ENCODE measurements around the gene DNAH2. TPM values are rescaled to one million over a fixed set of nuclear protein-coding genes. Genes with fewer than 3 reads are reported as not detected.

Gene DNAH2
- total and polyA plus RNA-seq, 2 of the 8 experiments (the other 6 are each of a cell fraction or from before 2014, with no cell fraction given): 0.13 to 0.18 TPM

GRCh38 chr17:7875804-7876370, 158.3 kb downstream of the DNAH2 start:
- no peak for DNase-seq (ENCODE audit: low read depth in 1 of 2, low spot score in 2 of 2)
- Histone ChIP-seq H3K14ac (ENCODE audit: insufficient read length) (no peak overlapping the region), H2BK15ac (ENCODE audit: low read length) (no peak overlapping the region), H4K20me1 (replicated peaks in 1 of 2; ENCODE audit: control insufficient read depth in 1 of 2, insufficient read depth in 2 of 2, low read length in 2 of 2) (no peaks in the 10 kb centered on the region), H3K79me2 (ENCODE audit: control insufficient read depth in 1 of 2, insufficient read depth in 2 of 2, low read length in 2 of 2) (no peaks in the 10 kb centered on the region), H3K56ac (replicated peaks; ENCODE audit: insufficient read length, low read depth, low read length) (no peak overlapping the region), H3K27ac (ENCODE audit: low read depth, low read length) (no peak overlapping the region), H2BK12ac (ENCODE audit: low read depth, low read length) (no peak overlapping the region), H3K4me1 (replicated peaks in 1 of 4; ENCODE audit: control insufficient read depth in 3 of 4, insufficient read depth in 4 of 4, low read length in 3 of 4) (no peaks in the 10 kb centered on the region), H3K9ac (replicated peaks in 1 of 4; ENCODE audit: extremely low read depth in 1 of 4, low read depth in 3 of 4, low read length in 3 of 4) (no peak overlapping the region), H2AK5ac (ENCODE audit: low read depth, low read length) (no peak overlapping the region), H3K36me3 (ENCODE audit: control insufficient read depth in 2 of 4, insufficient read depth in 4 of 4, low read length in 3 of 4) (peaks cover 3 to 10% (median 4%) of the 10 kb centered on the region in 4 experiments; a peak in 5 of 8 replicates), H3K23me2 (ENCODE audit: low read depth, low read length) (no peaks in the 10 kb centered on the region), H3K79me1 (ENCODE audit: low read depth, low read length) (no peaks in the 10 kb centered on the region), H2AFZ (ENCODE audit: low read length) (no peak overlapping the region), H2BK20ac (ENCODE audit: low read length) (no peak overlapping the region), H3K18ac (ENCODE audit: extremely low read depth, low read length) (no peak overlapping the region), H3K4me3 (ENCODE audit: extremely low read depth in 1 of 4, insufficient read depth in 2 of 4, low read depth in 3 of 4, low read length in 4 of 4) (no peak overlapping the region), H4K5ac (ENCODE audit: insufficient read length, low read depth, low read length) (no peak overlapping the region), H4K8ac (ENCODE audit: extremely low read depth, insufficient read depth, low read length) (no peak overlapping the region), H3K9me3 (ENCODE audit: insufficient read depth in 2 of 2, low read depth in 1 of 2, low read length in 1 of 2) (no peaks in the 10 kb centered on the region), H4K91ac (replicated peaks; ENCODE audit: insufficient read length, low read length) (no peak overlapping the region), H3K4ac (replicated peaks; ENCODE audit: insufficient read length, low read depth, low read length) (no peak overlapping the region), H2BK120ac (replicated peaks; ENCODE audit: low read depth, low read length) (no peak overlapping the region), H2BK5ac (ENCODE audit: low read depth, low read length) (no peak overlapping the region), H3K4me2 (ENCODE audit: insufficient read depth in 1 of 2, low read depth in 2 of 2, low read length in 2 of 2) (no peak overlapping the region), H3K23ac (ENCODE audit: insufficient read length) (no peak overlapping the region), H3K27me3 (replicated peaks in 1 of 4; ENCODE audit: control insufficient read depth in 3 of 4, extremely low read depth in 1 of 4, insufficient read depth in 3 of 4, low read length in 3 of 4) (no peaks in the 10 kb centered on the region)
- WGBS, 2 experiments (ENCODE audit: extremely low coverage in 1 of 2, insufficient coverage in 1 of 2, insufficient read length in 1 of 2, insufficient replicate concordance in 2 of 2, low coverage in 1 of 2, low lambda C conversion rate in 2 of 2, missing lambda C conversion rate in 1 of 2): 86% methylated on average over 2 of the region's 2 CpGs; no CpG with 5 or more reads in 1 of the 2 experiments
- ChIA-PET CTCF (ENCODE audit: partially characterized antibody) (interaction anchor here (1.9 kb wide), 1 partner anchor 14 kb away, joined by 5 read pairs; no protein-coding TSS in a partner anchor), POLR2A (ENCODE audit: partially characterized antibody) (interaction anchor here (1.1 kb wide), 1 partner anchor 19 kb away, joined by 3 read pairs; the partner anchor contains the start of gene NAA38)
- TF ChIP-seq TCF12 (IDR thresholded peaks at IDR 0.05; ENCODE audit: low read depth, low read length): no peak
- no peak for TF ChIP-seq EZH2 (IDR thresholded peaks at IDR 0.05; ENCODE audit: low read depth, low read length, severe bottlenecking)
- TF ChIP-seq JUN (IDR thresholded peaks at IDR 0.05; ENCODE audit: low read depth, low read length): no peak
- FAIRE-seq: no peak
